HG02759 (cell line): ENCODE measurements around the gene RPS21.

Experiments used
- ATAC-seq: cut with Tn5 transposase; IDR thresholded peaks from one replicate; pipeline ENCODE4 v1.9.1; 2021; ENCODE audit warnings: mild to moderate bottlenecking, moderate library complexity; ENCODE audit not compliant: unreplicated experiment

RPS21 gene

GRCh38 chr20:62386383-62387218, at the start of gene RPS21:
Gene RPS21, plus strand, starts transcription at chr20:62387103. Its CDS starts 236 bp downstream, at chr20:62387339.
- peak; percentile 87 for ATAC-seq

- ATAC-seq: peak; percentile 46
Observed at GRCh38 chr20:62337558-62338293, 49.2 kb upstream of the RPS21 start.

GRCh38 chr20:62338294-62338620, 48.6 kb upstream of the RPS21 start:
- no peak for ATAC-seq

- peak; percentile 70 for ATAC-seq
Observed at GRCh38 chr20:62339647-62340062, 47.2 kb upstream of the RPS21 start.

- no peak for ATAC-seq
Observed at GRCh38 chr20:62342910-62343309, 44.0 kb upstream of the RPS21 start.

- ATAC-seq: no peak
Observed at GRCh38 chr20:62344092-62344491, 42.8 kb upstream of the RPS21 start.

- no peak for ATAC-seq
Observed at GRCh38 chr20:62344782-62345181, 42.1 kb upstream of the RPS21 start.

GRCh38 chr20:62345681-62346370, 41.1 kb upstream of the RPS21 start:
- no peak for ATAC-seq

- ATAC-seq: no peak
Observed at GRCh38 chr20:62346398-62347150, 40.3 kb upstream of the RPS21 start.

- no peak for ATAC-seq
Observed at GRCh38 chr20:62347151-62347404, 39.8 kb upstream of the RPS21 start.

- ATAC-seq: no peak
Observed at GRCh38 chr20:62347445-62347844, 39.5 kb upstream of the RPS21 start.

- ATAC-seq: no peak
Observed at GRCh38 chr20:62348604-62349003, 38.3 kb upstream of the RPS21 start.

- ATAC-seq: no peak
Observed at GRCh38 chr20:62349556-62350097, 37.3 kb upstream of the RPS21 start.

- ATAC-seq: no peak
Observed at GRCh38 chr20:62350098-62350628, 36.7 kb upstream of the RPS21 start.

- no peak for ATAC-seq
Observed at GRCh38 chr20:62350629-62351422, 36.1 kb upstream of the RPS21 start.

GRCh38 chr20:62351469-62352401, 35.2 kb upstream of the RPS21 start:
- no peak for ATAC-seq

- no peak for ATAC-seq
Observed at GRCh38 chr20:62352402-62353288, 34.3 kb upstream of the RPS21 start.
